ENCODE measurements around the gene NR4A1. TPM values are rescaled to one million over a fixed set of nuclear protein-coding genes. Genes with fewer than 3 reads are reported as not detected.

NR4A1 gene
- total and polyA plus RNA-seq, 10 of the 15 experiments (the other 5 are each of a cell fraction or from before 2014, with no cell fraction given), result 0.05 to 7.9 (median 2.2) TPM; not detected in 1

- Histone ChIP-seq H3K9me3 (replicated peaks; ENCODE audit: control insufficient read depth, insufficient read depth, low read length) (no peaks in the 10 kb centered on the region), H4K20me1 (ENCODE audit: control insufficient read depth, insufficient read depth) (no peaks in the 10 kb centered on the region), H3K36me3 (ENCODE audit: control insufficient read depth in 2 of 2, insufficient read depth in 2 of 2, low read length in 1 of 2) (no peaks in the 10 kb centered on the region), H3K4me2 (ENCODE audit: control insufficient read depth, insufficient read depth) (peak overlapping the region; percentile 58; the same call in 1 of the 2 replicates), H2AFZ (ENCODE audit: control insufficient read depth, low read depth, low read length) (no peak overlapping the region), H3K27me3 (replicated peaks in 1 of 2; ENCODE audit: control insufficient read depth in 2 of 2, insufficient read depth in 2 of 2, low read length in 1 of 2) (no peaks in the 10 kb centered on the region), H3K4me1 (ENCODE audit: control insufficient read depth, insufficient read depth, low read length) (peaks cover 15% of the 10 kb centered on the region), H3K27ac (ENCODE audit: control insufficient read depth, insufficient read depth) (no peak overlapping the region), H3K79me2 (ENCODE audit: control insufficient read depth, insufficient read depth, low read length) (no peaks in the 10 kb centered on the region), H3K4me3 (no peak overlapping the region), H3K9ac (ENCODE audit: control insufficient read depth, insufficient read depth, low read length) (no peak overlapping the region)
- no peak for DNase-seq (ENCODE audit: low read depth, low spot score)
- peak; percentile 1; the same call in 2 of the 3 replicates for ATAC-seq
- TF ChIP-seq RFX5 (IDR thresholded peaks at IDR 0.05; ENCODE audit: low read depth, low read length) (no peak), ZSCAN29 (IDR thresholded peaks at IDR 0.05) (no peak), POLR2AphosphoS5 (IDR thresholded peaks at IDR 0.05; ENCODE audit: low read length) (peak; percentile 58), IKZF1 (conservative IDR thresholded peaks at IDR 0.05) (peak; percentile 18; the same call in 1 of the 2 replicates), POU2F2 (IDR thresholded peaks at IDR 0.05; ENCODE audit: borderline replicate concordance, low read depth, low read length) (0 out of 3 replicates have a peak, but pooled peaks have one; percentile 13), IKZF2 (IDR thresholded peaks at IDR 0.05) (0 out of 4 replicates have a peak, but pooled peaks have one; percentile 11 to 31), MLLT1 (IDR thresholded peaks at IDR 0.05) (no peak)
- ChIA-PET CTCF (interaction anchor here (1.8 to 3.2 kb wide), 6 partner anchors 16 to 30 kb away, joined by 5 to 47 read pairs (median 10); partner anchors contain the start of gene ATG101), RAD21 (ENCODE audit: unreplicated experiment) (interaction anchor here (0.7 to 3.1 kb wide), 5 partner anchors 14 to 29 kb away, joined by 3 to 44 read pairs (median 10); no protein-coding TSS in a partner anchor), SMC1A (ENCODE audit: uncharacterized antibody, unreplicated experiment) (interaction anchor here (1.0 to 3.4 kb wide), 4 partner anchors 12 to 27 kb away, joined by 3 to 24 read pairs (median 12); no protein-coding TSS in a partner anchor), POLR2A (no interaction called here)
- intact Hi-C loops (cut with micrococcal nuclease; ENCODE audit: unreplicated experiment), result no loop called here
- BruUV-seq (replicated peaks), result no TSS peak
- FAIRE-seq, result no peak
- in situ Hi-C loops (cut with MboI), result no loop called here
- WGBS (ENCODE audit: insufficient coverage, insufficient replicate concordance, low lambda C conversion rate, missing lambda C conversion rate), result 33% methylated on average over 7 of the region's 7 CpGs
Observed at GRCh38 chr12:52052468-52053186, 1.4 kb downstream of the NR4A1 start.
